HEK293 (cell line): ENCODE data around the gene RBM45.

Experiments used
- EGR2 ChIP-seq: fragments of 450-650 bp; formaldehyde crosslinking; IDR thresholded peaks from 2 replicates; pipeline ENCODE4 v1.5.1; 2016; ENCODE audit warnings: low read depth, missing biosample characterization, missing genetic modification characterization
- GFI1B ChIP-seq: fragments of 450-650 bp; formaldehyde crosslinking; IDR thresholded peaks from 2 replicates; pipeline ENCODE4 v1.5.1; 2016; ENCODE audit warnings: missing biosample characterization, missing genetic modification characterization
- RBAK ChIP-seq: fragments of 450-650 bp; formaldehyde crosslinking; IDR thresholded peaks from 2 replicates; pipeline ENCODE4 v1.5.1; 2016; ENCODE audit warnings: missing biosample characterization, missing genetic modification characterization
- SP2 ChIP-seq: fragments of 450-650 bp; formaldehyde crosslinking; IDR thresholded peaks from 2 replicates; pipeline ENCODE4 v1.5.1; 2016; ENCODE audit warnings: missing biosample characterization, missing genetic modification characterization
- WT1 ChIP-seq: fragments of 450-650 bp; formaldehyde crosslinking; IDR thresholded peaks from 2 replicates; pipeline ENCODE4 v1.5.1; 2016; ENCODE audit warnings: missing biosample characterization, missing genetic modification characterization
- ZBTB7A ChIP-seq: fragments of 450-650 bp; formaldehyde crosslinking; IDR thresholded peaks from 2 replicates; pipeline ENCODE4 v1.5.1; 2016; ENCODE audit warnings: low read depth, missing biosample characterization, missing genetic modification characterization
- ZBTB8A ChIP-seq: fragments of 450-650 bp; formaldehyde crosslinking; IDR thresholded peaks from 2 replicates; pipeline ENCODE4 v1.5.1; 2016; ENCODE audit warnings: missing biosample characterization, missing genetic modification characterization
- ZEB2 ChIP-seq: fragments of 450-650 bp; formaldehyde crosslinking; IDR thresholded peaks from 2 replicates; pipeline ENCODE4 v1.5.1; 2016; ENCODE audit warnings: missing biosample characterization, missing genetic modification characterization
- ZFHX2 ChIP-seq: fragments of 450-650 bp; formaldehyde crosslinking; conservative IDR thresholded peaks from 2 replicates; pipeline ENCODE4 v1.5.1; 2016; ENCODE audit warnings: missing biosample characterization, missing genetic modification characterization
- ZFP69B ChIP-seq: fragments of 450-650 bp; formaldehyde crosslinking; IDR thresholded peaks from 2 replicates; pipeline ENCODE4 v1.5.1; 2016; ENCODE audit warnings: missing biosample characterization, missing genetic modification characterization
- ZNF132 ChIP-seq: fragments of 450-650 bp; formaldehyde crosslinking; IDR thresholded peaks from 2 replicates; pipeline ENCODE4 v1.5.1; 2017; ENCODE audit warnings: missing biosample characterization, missing genetic modification characterization, borderline replicate concordance
- ZNF214 ChIP-seq: fragments of 450-650 bp; formaldehyde crosslinking; IDR thresholded peaks from 2 replicates; pipeline ENCODE4 v1.5.1; 2017; ENCODE audit warnings: missing biosample characterization, mild to moderate bottlenecking, missing genetic modification characterization, borderline replicate concordance
- ZNF239 ChIP-seq: fragments of 450-650 bp; formaldehyde crosslinking; IDR thresholded peaks from 2 replicates; pipeline ENCODE4 v1.5.1; 2016; ENCODE audit warnings: missing biosample characterization, missing genetic modification characterization
- ZNF350 ChIP-seq: fragments of 450-650 bp; formaldehyde crosslinking; IDR thresholded peaks from 2 replicates; pipeline ENCODE4 v1.5.0; 2017; ENCODE audit warnings: missing biosample characterization, mild to moderate bottlenecking, missing genetic modification characterization
- ZNF416 ChIP-seq: fragments of 450-650 bp; formaldehyde crosslinking; IDR thresholded peaks from 2 replicates; pipeline ENCODE4 v1.5.1; 2016; ENCODE audit warnings: missing biosample characterization, missing genetic modification characterization
- ZNF473 ChIP-seq: fragments of 450-650 bp; formaldehyde crosslinking; IDR thresholded peaks from 2 replicates; pipeline ENCODE4 v1.5.1; 2017; ENCODE audit warnings: missing biosample characterization, missing genetic modification characterization
- ZNF510 ChIP-seq: fragments of 450-650 bp; formaldehyde crosslinking; IDR thresholded peaks from 2 replicates; pipeline ENCODE4 v1.5.1; 2018; ENCODE audit warnings: mild to moderate bottlenecking, missing genetic modification characterization, missing biosample characterization; ENCODE audit not compliant: insufficient replicate concordance
- ZNF623 ChIP-seq: fragments of 450-650 bp; formaldehyde crosslinking; IDR thresholded peaks from 2 replicates; pipeline ENCODE4 v1.5.1; 2016; ENCODE audit warnings: missing biosample characterization, missing genetic modification characterization
- ZNF658 ChIP-seq: fragments of 450-650 bp; formaldehyde crosslinking; IDR thresholded peaks from 2 replicates; pipeline ENCODE4; 2016; ENCODE audit warnings: missing biosample characterization, missing genetic modification characterization
- ZNF701 ChIP-seq: fragments of 450-650 bp; formaldehyde crosslinking; IDR thresholded peaks from 2 replicates; pipeline ENCODE4 v1.5.1; 2016; ENCODE audit warnings: missing biosample characterization, missing genetic modification characterization
- ZNF768 ChIP-seq: fragments of 450-650 bp; formaldehyde crosslinking; IDR thresholded peaks from 2 replicates; pipeline ENCODE4 v1.5.1; 2018; ENCODE audit warnings: missing biosample characterization, mild to moderate bottlenecking, missing genetic modification characterization
- ZNF777 ChIP-seq: fragments of 450-650 bp; formaldehyde crosslinking; IDR thresholded peaks from 2 replicates; pipeline ENCODE4 v1.5.1; 2017; ENCODE audit warnings: missing biosample characterization, missing genetic modification characterization, borderline replicate concordance
- ZNF792 ChIP-seq: fragments of 450-650 bp; formaldehyde crosslinking; IDR thresholded peaks from 2 replicates; pipeline ENCODE4 v1.5.1; 2016; ENCODE audit warnings: missing biosample characterization, missing genetic modification characterization
- ZSCAN16 ChIP-seq: fragments of 450-650 bp; formaldehyde crosslinking; IDR thresholded peaks from 2 replicates; pipeline ENCODE4 v1.5.1; 2016; ENCODE audit warnings: missing biosample characterization, missing genetic modification characterization
- ZXDB ChIP-seq: fragments of 450-650 bp; formaldehyde crosslinking; IDR thresholded peaks from 2 replicates; pipeline ENCODE4 v1.5.1; 2016; ENCODE audit warnings: missing biosample characterization, missing genetic modification characterization
- TF ChIP-seq, protein P1 (sequence below): fragments of 450-650 bp; formaldehyde crosslinking; conservative IDR thresholded peaks from 2 replicates; pipeline ENCODE4 v1.5.1; 2016; ENCODE audit warnings: low read depth, missing biosample characterization, missing genetic modification characterization
- TF ChIP-seq, protein P2 (sequence below): fragments of 450-650 bp; formaldehyde crosslinking; IDR thresholded peaks from 2 replicates; pipeline ENCODE4 v1.5.1; 2016; ENCODE audit warnings: missing biosample characterization, missing genetic modification characterization
- TF ChIP-seq, protein P3 (sequence below): fragments of 450-650 bp; formaldehyde crosslinking; IDR thresholded peaks from 2 replicates; pipeline ENCODE4 v1.5.1; 2017; ENCODE audit warnings: missing biosample characterization, missing genetic modification characterization
- TF ChIP-seq, protein P4 (sequence below): fragments of 450-650 bp; formaldehyde crosslinking; IDR thresholded peaks from 2 replicates; pipeline ENCODE4 v1.5.1; 2016; ENCODE audit warnings: missing biosample characterization, missing genetic modification characterization
- TF ChIP-seq, protein P5 (sequence below): fragments of 450-650 bp; formaldehyde crosslinking; optimal IDR thresholded peaks from 2 replicates; pipeline ENCODE3; 2016; ENCODE audit warnings: missing biosample characterization, mild to moderate bottlenecking, missing genetic modification characterization

Gene RBM45

DNA sequence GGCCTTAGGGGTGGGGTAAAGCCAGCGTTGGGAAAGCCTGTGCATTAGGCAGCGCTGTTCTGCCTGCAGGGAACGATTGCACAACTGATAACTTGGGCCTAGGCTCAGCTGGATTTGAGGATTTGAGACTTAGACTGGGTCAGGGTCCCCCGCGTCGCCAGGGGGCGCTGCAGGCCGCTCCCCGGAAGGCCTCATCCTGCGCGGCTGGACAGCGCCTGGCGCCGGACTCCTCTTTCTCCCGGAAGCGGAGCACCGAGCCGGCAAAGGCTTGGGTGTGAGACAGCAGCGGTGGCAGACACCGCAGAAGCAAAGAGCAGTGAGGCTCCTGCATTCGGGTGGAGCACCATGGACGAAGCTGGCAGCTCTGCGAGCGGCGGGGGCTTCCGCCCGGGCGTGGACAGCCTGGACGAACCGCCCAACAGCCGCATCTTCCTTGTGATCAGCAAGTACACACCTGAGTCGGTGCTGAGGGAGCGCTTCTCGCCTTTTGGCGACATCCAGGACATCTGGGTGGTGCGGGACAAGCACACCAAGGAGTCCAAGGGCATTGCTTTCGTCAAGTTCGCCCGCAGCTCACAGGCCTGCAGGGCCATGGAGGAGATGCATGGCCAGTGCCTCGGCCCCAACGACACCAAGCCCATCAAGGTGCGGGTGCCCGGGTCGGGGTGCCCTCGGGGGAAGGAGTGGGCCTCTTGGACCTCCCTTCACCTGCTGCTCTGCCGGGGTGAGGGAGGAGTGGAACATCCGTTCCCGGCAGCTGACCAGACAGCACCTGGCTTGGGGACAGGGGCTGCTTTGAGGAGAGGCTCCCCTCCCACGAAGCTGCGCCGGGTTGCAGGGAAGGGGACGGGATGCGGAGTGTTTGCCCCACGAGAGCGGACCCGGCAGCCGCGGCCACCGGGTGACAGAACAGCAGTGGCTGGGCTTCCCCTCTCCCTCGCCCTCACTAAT lies at the start of gene RBM45 (continued):
- TF ChIP-seq, protein P1, sequence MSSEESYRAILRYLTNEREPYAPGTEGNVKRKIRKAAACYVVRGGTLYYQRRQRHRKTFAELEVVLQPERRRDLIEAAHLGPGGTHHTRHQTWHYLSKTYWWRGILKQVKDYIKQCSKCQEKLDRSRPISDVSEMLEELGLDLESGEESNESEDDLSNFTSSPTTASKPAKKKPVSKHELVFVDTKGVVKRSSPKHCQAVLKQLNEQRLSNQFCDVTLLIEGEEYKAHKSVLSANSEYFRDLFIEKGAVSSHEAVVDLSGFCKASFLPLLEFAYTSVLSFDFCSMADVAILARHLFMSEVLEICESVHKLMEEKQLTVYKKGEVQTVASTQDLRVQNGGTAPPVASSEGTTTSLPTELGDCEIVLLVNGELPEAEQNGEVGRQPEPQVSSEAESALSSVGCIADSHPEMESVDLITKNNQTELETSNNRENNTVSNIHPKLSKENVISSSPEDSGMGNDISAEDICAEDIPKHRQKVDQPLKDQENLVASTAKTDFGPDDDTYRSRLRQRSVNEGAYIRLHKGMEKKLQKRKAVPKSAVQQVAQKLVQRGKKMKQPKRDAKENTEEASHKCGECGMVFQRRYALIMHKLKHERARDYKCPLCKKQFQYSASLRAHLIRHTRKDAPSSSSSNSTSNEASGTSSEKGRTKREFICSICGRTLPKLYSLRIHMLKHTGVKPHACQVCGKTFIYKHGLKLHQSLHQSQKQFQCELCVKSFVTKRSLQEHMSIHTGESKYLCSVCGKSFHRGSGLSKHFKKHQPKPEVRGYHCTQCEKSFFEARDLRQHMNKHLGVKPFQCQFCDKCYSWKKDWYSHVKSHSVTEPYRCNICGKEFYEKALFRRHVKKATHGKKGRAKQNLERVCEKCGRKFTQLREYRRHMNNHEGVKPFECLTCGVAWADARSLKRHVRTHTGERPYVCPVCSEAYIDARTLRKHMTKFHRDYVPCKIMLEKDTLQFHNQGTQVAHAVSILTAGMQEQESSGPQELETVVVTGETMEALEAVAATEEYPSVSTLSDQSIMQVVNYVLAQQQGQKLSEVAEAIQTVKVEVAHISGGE (tag by site-specific recombination) = peak; percentile 96
- TF ChIP-seq ZBTB7A (tag by site-specific recombination) (no peak), EGR2 (tag by site-specific recombination) (no peak), ZFHX2 (tag by site-specific recombination) (no peak), ZNF239 (tag by site-specific recombination) (no peak), ZNF473 (tag by site-specific recombination) (no peak), ZXDB (peak; percentile 72), ZNF214 (tag by site-specific recombination) (no peak), ZNF350 (tag by site-specific recombination) (no peak), ZNF658 (no peak), RBAK (no peak), SP2 (peak; percentile 53), ZNF768 (tag by site-specific recombination) (no peak), ZNF132 (tag by site-specific recombination) (no peak), ZEB2 (tag by site-specific recombination) (peak; percentile 74), GFI1B (tag by site-specific recombination) (no peak), ZNF416 (tag by site-specific recombination) (no peak), ZBTB8A (tag by site-specific recombination) (peak; percentile 51; the same call in 1 of the 2 replicates), WT1 (tag by site-specific recombination) (no peak), ZNF792 (tag by site-specific recombination) (no peak), ZFP69B (tag by site-specific recombination) (0 out of 2 replicates have a peak, but pooled peaks have one; percentile 20), ZNF701 (tag by site-specific recombination) (no peak), ZNF623 (no peak), ZNF510 (tag by site-specific recombination) (no peak), ZNF777 (tag by site-specific recombination) (no peak), ZSCAN16 (no peak)
- TF ChIP-seq, protein P2, sequence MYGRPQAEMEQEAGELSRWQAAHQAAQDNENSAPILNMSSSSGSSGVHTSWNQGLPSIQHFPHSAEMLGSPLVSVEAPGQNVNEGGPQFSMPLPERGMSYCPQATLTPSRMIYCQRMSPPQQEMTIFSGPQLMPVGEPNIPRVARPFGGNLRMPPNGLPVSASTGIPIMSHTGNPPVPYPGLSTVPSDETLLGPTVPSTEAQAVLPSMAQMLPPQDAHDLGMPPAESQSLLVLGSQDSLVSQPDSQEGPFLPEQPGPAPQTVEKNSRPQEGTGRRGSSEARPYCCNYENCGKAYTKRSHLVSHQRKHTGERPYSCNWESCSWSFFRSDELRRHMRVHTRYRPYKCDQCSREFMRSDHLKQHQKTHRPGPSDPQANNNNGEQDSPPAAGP (tag by site-specific recombination) = 0 out of 2 replicates have a peak, but pooled peaks have one; percentile 15
- TF ChIP-seq, protein P3, sequence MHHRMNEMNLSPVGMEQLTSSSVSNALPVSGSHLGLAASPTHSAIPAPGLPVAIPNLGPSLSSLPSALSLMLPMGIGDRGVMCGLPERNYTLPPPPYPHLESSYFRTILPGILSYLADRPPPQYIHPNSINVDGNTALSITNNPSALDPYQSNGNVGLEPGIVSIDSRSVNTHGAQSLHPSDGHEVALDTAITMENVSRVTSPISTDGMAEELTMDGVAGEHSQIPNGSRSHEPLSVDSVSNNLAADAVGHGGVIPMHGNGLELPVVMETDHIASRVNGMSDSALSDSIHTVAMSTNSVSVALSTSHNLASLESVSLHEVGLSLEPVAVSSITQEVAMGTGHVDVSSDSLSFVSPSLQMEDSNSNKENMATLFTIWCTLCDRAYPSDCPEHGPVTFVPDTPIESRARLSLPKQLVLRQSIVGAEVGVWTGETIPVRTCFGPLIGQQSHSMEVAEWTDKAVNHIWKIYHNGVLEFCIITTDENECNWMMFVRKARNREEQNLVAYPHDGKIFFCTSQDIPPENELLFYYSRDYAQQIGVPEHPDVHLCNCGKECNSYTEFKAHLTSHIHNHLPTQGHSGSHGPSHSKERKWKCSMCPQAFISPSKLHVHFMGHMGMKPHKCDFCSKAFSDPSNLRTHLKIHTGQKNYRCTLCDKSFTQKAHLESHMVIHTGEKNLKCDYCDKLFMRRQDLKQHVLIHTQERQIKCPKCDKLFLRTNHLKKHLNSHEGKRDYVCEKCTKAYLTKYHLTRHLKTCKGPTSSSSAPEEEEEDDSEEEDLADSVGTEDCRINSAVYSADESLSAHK = no peak
- TF ChIP-seq, protein P4, sequence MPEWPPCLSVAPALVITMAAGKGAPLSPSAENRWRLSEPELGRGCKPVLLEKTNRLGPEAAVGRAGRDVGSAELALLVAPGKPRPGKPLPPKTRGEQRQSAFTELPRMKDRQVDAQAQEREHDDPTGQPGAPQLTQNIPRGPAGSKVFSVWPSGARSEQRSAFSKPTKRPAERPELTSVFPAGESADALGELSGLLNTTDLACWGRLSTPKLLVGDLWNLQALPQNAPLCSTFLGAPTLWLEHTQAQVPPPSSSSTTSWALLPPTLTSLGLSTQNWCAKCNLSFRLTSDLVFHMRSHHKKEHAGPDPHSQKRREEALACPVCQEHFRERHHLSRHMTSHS = no peak
- TF ChIP-seq, protein P5, sequence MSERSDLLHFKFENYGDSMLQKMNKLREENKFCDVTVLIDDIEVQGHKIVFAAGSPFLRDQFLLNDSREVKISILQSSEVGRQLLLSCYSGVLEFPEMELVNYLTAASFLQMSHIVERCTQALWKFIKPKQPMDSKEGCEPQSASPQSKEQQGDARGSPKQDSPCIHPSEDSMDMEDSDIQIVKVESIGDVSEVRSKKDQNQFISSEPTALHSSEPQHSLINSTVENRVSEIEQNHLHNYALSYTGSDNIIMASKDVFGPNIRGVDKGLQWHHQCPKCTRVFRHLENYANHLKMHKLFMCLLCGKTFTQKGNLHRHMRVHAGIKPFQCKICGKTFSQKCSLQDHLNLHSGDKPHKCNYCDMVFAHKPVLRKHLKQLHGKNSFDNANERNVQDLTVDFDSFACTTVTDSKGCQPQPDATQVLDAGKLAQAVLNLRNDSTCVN (tag by site-specific recombination) = peak; percentile 27
